Endometrial microvascular endothelial cells (primary cell): ENCODE measurements around the gene ANKRD12. TPM values are rescaled to one million over a fixed set of nuclear protein-coding genes. Genes with fewer than 3 reads are reported as not detected.
"Not testable (repeated sequence)": the region's sequence is repeated elsewhere in the genome, so short reads cannot be mapped to it uniquely, and the experiment has no call there.

Source experiments
- in situ Hi-C: cut with HindIII; loops from 2 replicates; pipeline ENCODE4 v1.10.0; 2017; ENCODE audit warnings: low sequenced_read_pairs, low pct_unique_long_range_greater_than_20kb; ENCODE audit errors: inconsistent ontology term
- total RNA-seq: library from RNA; depleted of rRNA; stranded (reverse); fragments of >200 nt; gene quantifications from one replicate; pipeline ENCODE4 v1.2.3, GENCODE V29; 2015; ENCODE audit errors: inconsistent ontology term

Gene ANKRD12
- total RNA-seq, 1 donor from 2014 or later, result 4.8 TPM

DNA sequence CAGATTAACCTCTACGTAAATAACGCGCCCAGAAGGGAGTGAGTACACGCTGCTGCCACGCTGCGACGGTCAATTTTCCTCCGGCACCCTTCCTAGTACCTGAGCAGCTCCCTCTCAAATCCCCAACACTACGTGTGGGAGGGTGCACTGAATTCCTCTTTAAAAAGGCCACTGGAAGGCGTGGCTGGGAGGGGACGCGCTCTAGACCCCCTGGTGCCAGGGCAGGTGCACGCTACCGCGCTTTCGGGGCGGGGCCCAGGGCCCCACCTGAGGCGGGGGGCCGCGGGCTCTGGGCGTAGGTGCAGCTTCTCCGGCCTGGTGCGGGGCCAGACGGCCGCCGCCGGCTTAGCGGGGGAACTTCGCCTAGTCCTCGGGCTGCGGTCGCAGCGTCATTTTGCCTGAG, 668 bp upstream of the ANKRD12 start:
- in situ Hi-C loops, result no loop called here

DNA sequence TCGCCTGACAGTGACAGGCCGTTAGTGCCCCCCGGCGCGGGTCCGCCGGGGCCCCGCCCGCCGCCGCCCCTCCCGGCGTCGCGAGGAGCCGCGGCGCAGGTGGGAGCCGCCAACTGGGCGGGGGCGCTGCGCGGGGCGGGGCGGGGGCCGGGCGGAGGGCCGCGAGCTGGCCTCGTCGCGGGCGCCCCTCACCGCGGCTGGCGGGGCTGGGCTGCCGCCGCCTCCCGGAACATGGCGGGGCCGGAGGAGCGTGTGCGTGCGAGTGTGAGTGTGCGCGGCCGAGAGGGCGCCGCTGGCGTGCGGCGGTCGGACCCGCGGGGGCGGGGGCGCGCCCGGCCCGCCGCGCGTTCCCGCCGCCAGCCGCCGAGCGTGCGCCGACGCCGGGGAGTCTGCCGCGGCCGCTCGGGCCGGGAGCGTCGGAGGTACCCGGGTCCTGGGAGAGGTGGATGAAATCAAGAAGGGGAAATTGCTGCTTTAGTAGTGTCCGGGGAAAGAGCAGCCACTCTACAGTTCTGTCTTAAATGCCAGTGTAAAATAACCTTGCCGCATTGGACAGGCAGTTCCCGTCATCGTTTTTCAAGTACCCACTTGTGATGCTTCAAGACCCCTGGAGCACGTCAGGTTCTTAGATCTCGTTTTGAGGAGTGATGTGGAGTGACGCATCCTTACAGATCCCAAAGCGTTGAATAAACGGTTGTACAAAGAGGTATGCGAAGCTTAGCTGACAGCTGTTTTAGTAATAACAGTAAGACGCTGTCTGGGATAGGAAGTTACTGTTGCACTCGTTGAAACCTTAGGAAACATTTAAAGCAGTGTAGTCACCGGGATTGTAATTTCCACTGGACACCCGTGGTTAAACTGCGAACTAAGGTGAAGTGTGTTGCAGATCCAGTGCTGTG, 836 bp downstream of the ANKRD12 start:
- in situ Hi-C loops, result no loop called here

DNA sequence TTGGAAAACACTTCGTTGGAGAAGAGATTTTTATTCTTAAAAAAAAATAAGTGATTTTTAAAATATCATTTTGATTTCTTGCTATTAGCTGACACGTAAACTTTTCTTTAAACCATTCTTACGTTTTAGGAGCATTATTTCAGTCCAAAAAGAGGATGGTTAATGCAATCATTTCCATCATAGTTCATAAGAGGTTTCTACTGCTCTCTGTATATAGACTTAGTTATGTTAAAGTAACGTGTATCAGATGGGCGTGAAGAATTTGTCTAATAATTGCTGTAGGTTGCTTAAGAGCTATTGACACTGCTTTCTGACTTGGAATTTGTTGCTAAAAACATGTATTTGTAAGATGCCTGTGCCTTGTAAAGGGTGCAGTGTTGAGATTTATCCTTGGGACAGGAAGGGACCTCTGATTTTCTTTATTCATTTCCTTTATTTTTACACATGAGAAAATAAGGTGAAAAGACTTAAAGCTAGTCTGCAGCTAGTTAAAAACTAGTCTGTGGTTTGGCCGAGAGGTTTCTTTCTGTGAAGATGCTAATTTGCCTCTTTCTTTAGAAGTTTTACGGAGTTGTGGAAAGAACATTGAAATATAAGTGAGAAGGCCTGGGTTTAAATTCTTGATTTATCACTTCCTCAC, 2.9 kb downstream of the ANKRD12 start:
- in situ Hi-C loops, result no loop called here

DNA sequence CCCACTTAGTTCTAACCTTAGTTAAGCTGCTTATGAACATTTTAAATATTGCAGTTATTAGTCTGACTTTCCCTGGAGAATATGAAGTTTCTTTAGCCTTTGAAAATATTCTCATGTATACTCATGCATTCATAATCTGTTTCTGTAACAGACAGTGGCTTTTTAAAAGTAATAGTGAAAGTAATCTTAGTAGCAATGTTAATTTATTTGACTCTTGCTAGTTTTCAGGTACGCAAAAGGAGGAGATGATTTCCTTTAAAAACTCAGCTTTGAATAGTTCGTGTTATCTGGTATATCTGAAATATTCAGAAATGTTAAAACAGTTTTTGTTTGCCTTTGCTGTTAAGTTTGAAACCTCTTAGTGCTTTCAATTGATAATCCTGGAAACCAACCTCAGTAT, 3.8 kb downstream of the ANKRD12 start:
- in situ Hi-C loops, result no loop called here

DNA sequence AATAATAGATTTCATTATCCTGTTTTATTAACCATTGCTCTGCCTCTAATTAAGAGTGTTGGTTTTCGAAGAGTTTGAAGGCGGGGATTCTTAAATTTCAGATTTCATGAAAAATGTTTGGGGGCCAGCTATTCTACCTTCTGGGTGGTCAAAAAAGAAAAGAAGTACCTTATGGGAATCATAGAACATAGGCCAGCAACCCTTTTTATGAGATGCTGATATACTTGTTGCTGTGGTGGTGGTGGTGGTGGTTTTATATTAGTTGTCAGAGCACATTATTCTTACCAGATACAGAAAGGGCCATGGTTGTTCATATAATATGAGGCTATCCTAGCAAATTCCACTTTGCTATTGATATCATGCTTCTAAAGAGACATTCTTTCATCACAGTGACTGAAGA, 4.4 kb downstream of the ANKRD12 start:
- in situ Hi-C loops, result no loop called here

- in situ Hi-C loops, result no loop called here
Measured at GRCh38 chr18:9146224-9146623, 9.6 kb downstream of the ANKRD12 start.

- in situ Hi-C loops, result no loop called here
Measured at GRCh38 chr18:9147440-9148202, 11.0 kb downstream of the ANKRD12 start.

DNA sequence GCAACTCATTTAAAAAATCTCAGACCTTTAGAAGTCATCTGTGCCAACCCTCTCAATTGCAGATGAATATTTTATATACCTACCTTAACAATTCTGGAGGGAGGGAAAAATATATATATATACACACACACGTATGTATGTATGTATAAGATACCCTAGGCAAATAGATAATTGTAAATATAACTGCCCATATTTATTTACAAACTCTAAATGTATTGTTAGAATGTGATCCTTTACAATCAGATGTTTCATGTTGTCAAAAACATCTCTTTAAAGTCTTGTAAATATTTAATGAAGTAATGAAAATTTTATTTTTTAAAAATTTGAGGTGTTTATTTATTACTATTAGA, 11.6 kb downstream of the ANKRD12 start:
- in situ Hi-C loops, result no loop called here

- in situ Hi-C loops, result no loop called here
Measured at GRCh38 chr18:9150121-9150520, 13.5 kb downstream of the ANKRD12 start.

- in situ Hi-C loops, result no loop called here
Measured at GRCh38 chr18:9153256-9153655, 16.7 kb downstream of the ANKRD12 start.

DNA sequence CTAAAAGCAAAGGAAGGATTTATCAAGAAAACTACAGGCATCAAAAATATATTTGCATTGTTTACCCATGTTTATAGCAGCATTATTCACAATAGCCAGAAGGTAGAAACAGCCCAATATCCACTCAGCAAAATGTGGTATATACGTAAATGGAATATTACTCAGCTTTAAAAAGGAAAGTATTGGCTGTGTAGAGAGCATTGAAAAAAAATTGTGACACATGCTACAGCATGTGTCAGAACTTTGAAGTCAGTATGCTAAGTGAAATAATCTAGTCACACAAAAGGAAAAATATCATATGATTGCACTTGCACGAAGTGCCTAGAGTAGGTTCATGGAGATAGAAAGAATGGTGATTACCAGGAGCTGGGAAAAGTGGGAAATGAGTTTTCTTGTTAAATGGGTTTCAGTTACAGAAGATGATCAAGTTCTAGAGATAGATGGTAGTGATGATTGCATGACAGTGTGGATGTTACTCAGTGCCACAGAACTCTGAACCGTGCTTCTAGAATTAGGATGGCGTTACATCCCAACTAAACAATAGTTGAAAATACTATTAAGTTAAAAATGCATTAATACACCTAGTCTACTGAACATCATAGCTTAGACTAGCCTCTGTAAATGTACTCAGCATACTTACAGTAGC, 20.1 kb downstream of the ANKRD12 start:
- in situ Hi-C loops, result no loop called here

DNA sequence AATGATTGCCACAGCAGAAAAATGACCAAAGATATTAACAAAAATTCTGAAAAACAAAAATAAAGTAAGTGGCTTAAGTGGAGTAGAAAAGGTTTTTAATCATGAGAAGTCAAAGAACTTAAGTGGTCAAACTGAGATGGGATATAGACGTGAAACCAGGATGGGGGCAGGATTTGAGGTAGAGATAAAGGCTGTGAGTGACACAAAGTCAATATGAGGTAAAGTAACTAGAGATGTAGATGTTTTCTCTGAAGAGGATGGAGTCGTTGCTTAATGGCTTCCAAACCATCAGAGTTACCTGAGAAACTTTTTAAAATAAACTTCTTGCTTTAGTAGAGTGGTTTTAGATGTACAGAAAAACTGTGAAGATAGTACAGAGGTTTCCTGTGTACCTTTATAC, 21.2 kb downstream of the ANKRD12 start:
- in situ Hi-C loops, result no loop called here

- in situ Hi-C loops, result no loop called here
Measured at GRCh38 chr18:9160014-9160413, 23.4 kb downstream of the ANKRD12 start.

- in situ Hi-C loops, result not testable (repeated sequence)
Measured at GRCh38 chr18:9162663-9163062, 26.1 kb downstream of the ANKRD12 start.

DNA sequence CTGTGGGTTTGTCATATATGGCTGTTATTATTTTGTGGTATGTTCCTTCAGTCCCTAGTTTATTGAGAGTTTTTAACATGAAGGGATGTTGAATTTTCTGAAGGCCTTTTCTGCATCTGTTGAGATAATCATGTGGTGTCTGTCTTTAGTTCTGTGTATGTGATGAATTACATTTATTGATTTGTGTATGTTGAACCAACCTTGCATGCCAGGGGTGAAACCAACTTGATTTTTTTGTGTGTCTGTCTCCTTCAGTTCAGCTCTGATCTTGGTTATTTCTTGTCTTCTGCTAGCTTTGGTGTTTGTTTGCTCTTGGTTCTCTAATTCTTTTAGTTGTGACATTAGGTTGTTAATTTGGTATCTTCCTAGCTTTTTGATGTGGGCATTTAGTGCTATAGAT, 27.6 kb downstream of the ANKRD12 start:
- in situ Hi-C loops, result not testable (repeated sequence)

DNA sequence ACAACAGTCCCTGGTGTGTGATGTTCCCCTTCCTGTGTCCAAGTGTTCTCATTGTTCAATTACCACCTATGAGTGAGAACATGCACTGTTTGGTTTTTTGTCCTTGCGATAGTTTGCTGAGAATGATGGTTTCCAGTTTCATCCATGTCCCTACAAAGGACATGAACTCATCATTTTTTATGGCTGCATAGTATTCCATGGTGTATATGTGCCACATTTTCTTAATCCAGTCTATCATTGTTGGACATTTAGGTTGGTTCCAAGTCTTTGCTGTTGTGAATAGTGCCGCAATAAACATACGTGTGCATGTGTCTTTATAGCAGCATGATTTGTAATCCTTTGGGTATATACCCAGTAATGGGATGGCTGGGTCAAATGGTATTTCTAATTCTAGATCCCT, 29.3 kb downstream of the ANKRD12 start:
- in situ Hi-C loops, result not testable (repeated sequence)

DNA sequence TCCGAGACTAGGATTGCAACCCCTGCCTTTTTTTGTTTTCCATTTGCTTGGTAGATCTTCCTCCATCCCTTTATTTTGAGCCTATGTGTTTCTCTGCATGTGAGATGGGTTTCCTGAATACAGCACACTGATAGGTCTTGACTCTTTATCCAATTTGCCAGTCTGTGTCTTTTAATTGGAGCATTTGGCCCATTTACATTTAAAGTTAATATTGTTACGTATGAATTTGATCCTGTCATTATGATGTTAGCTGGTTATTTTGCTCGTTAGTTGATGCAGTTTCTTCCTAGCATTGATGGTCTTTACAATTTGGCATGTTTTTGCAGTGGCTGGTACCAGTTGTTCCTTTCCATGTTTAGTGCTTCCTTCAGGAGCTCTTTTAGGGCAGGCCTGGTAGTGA, 32.9 kb downstream of the ANKRD12 start:
- in situ Hi-C loops, result not testable (repeated sequence)

DNA sequence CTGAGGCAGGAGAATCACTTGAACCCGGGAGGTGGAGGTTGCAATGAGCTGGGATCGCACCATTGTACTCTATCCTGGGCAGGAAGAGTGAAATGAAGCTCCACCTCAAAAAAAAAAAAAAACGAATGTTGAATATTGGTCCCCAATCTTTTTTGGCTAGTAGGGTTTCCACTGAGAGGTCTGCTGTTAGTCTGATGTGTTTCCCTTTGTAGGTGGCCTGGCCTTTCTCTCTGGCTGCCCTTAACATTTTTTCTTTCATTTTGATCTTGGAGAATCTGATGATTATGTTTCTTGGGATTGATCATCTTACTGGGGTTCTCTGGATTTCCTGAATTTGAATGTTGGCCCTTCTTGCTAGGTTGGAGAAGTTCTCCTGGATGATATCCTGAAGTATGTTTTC, 35.3 kb downstream of the ANKRD12 start:
- in situ Hi-C loops, result not testable (repeated sequence)

DNA sequence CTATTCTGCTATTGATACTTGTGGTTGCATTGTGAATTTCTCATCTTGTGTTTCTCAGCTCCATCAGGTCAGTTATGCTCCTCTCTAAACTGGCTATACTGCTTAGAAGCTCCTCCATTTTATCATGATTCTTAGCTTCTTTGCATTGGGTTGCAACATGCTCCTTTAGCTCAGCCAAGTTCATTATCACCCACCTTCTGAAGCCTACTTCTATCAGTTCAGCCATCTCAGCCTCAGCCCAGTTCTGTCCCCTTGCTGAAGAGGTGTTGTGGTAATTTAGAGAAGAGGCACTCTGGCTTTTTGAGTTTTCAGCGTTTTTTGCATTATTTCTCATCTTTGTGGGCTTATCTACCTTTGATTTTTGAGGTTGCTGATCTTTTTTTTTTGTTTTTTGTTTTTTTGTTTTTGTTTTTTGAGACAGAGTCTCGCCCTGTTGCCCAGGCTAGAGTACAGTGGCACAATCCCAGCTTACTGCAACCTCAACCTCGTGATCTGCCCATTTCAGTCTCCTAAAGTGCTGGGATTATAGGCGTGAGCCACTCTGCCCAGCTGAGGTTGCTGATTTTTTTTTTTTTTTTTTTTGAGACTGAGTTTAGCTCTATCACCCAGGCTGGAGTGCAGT, 36.0 kb downstream of the ANKRD12 start:
- in situ Hi-C loops, result no loop called here
